Gastrocnemius medialis (tissue), 4 donors: Measurements from ENCODE around the gene PLEKHG7. TPM values are rescaled to one million over a fixed set of nuclear protein-coding genes. Genes with fewer than 3 reads are reported as not detected.

ENCODE experiments used
- ATAC-seq, 2 donors: fragments of 150-250 bp; one replicate each; pipeline ENCODE4 v1.9.1; 2016
- DNase-seq, 2 donors: peaks; one replicate each; pipeline ENCODE4 v3.0.0-alpha.2; 2019
- H3K27ac ChIP-seq, 4 donors: fragments of 200-600 bp; sonication (generic); 1 replicate in 1 of 4; 2 replicates in 3 of 4; pipeline ENCODE4 v1.5.1; 2016 to 2018; ENCODE audit warnings: mild to moderate bottlenecking in 2 of 4, moderate library complexity in 1 of 4
- H3K27me3 ChIP-seq, 3 donors: fragments of 200-600 bp; sonication (generic) in 2 of 3; 1 replicate in 1 of 3; 2 replicates in 2 of 3; pipeline versions ENCODE4 v1.5.1 to v1.6.0; 2016 to 2019; ENCODE audit warnings: mild to moderate bottlenecking in 1 of 3, moderate library complexity in 1 of 3
- H3K36me3 ChIP-seq, 2 donors: fragments of 200-600 bp; sonication (generic) in 1 of 2; one replicate each; pipeline ENCODE4 v1.5.1; 2017 to 2018
- H3K4me1 ChIP-seq, 2 donors: fragments of 200-600 bp; sonication (generic) in 1 of 2; one replicate each; pipeline ENCODE4 v1.5.1; 2016 to 2017; ENCODE audit warnings: mild to moderate bottlenecking in 2 of 2
- H3K4me3 ChIP-seq, 4 donors: fragments of 200-600 bp; sonication (generic) in 3 of 4; 1 replicate in 1 of 4; 2 replicates in 3 of 4; pipeline ENCODE4 v1.5.1; 2016 to 2019; ENCODE audit warnings: mild to moderate bottlenecking in 2 of 4
- H3K9me3 ChIP-seq, 3 donors: fragments of 200-600 bp; sonication (generic) in 2 of 3; 1 replicate in 1 of 3; 2 replicates in 2 of 3; pipeline ENCODE4 v1.5.1; 2016 to 2019
- CTCF ChIP-seq, 5 experiments: fragments of 450-650 bp in 3 of 5; fragments of 200-600 bp in 2 of 5; sonication (generic) in 2 of 5; IDR thresholded peaks in 4 of 5; conservative IDR thresholded peaks in 1 of 5; 1 replicate in 4 of 5; 2 replicates in 1 of 5; pipeline ENCODE4 v1.5.1; 2016 to 2019; ENCODE audit warnings: antibody characterized with exemption in 5 of 5, mild to moderate bottlenecking in 3 of 5, moderate library complexity in 3 of 5
- POLR2A ChIP-seq, 2 donors: fragments of 450-650 bp; IDR thresholded peaks; one replicate each; pipeline ENCODE4 v1.6.1; 2017; ENCODE audit warnings: antibody characterized with exemption in 2 of 2, mild to moderate bottlenecking in 2 of 2, moderate library complexity in 2 of 2
- in situ Hi-C, 4 donors: fragments of 200-750 bp; cut with MboI; loops; one replicate each; pipeline versions ENCODE4 v1.15.0 to v1.8.0; 2017; ENCODE audit warnings: low sequenced_read_pairs in 4 of 4
- intact Hi-C: fragments of 100-400 bp; cut with DNase I; formaldehyde crosslinking; loops from one replicate; pipeline ENCODE4 v1.15.1; 2023; ENCODE audit warnings: low total_unique reads
- total RNA-seq, 4 donors: library from RNA; depleted of rRNA; stranded (reverse); fragments of >200 nt; gene quantifications; one replicate each; pipeline versions ENCODE4 v1.1.0 to v1.2.3, GENCODE V29; 2016

Gene PLEKHG7
- total RNA-seq, 4 donors from 2014 or later, result not detected

- Histone ChIP-seq H3K36me3 (no peaks in the 10 kb centered on the region), H3K27me3 (no peaks in the 10 kb centered on the region), H3K27ac (no peak overlapping the region), H3K9me3 (no peaks in the 10 kb centered on the region), H3K4me3 (no peak overlapping the region), H3K4me1 (no peaks in the 10 kb centered on the region)
- ATAC-seq (no peak), DNase-seq (no peak)
- in situ Hi-C loops, result no loop called here
- intact Hi-C loops, result no loop called here
- no peak for TF ChIP-seq POLR2A (IDR thresholded peaks at IDR 0.05)
- no peak for TF ChIP-seq CTCF (IDR thresholded peaks at IDR 0.05 in 4 of 5, conservative IDR thresholded peaks at IDR 0.05 in 1 of 5)
Measured at GRCh38 chr12:92703786-92704185, 997 bp downstream of the PLEKHG7 start.

- no peak overlapping the region for H3K4me3 ChIP-seq
- intact Hi-C loops, result no loop called here
- no peaks in the 10 kb centered on the region for H3K27me3 ChIP-seq
- DNase-seq, result no peak
- no peaks in the 10 kb centered on the region for H3K4me1 ChIP-seq
- in situ Hi-C loops, result no loop called here
- H3K9me3 ChIP-seq, result no peaks in the 10 kb centered on the region
- no peak for TF ChIP-seq CTCF (IDR thresholded peaks at IDR 0.05 in 4 of 5, conservative IDR thresholded peaks at IDR 0.05 in 1 of 5)
- no peak for TF ChIP-seq POLR2A (IDR thresholded peaks at IDR 0.05)
- H3K27ac ChIP-seq, result no peak overlapping the region
- no peak for ATAC-seq
- no peaks in the 10 kb centered on the region for H3K36me3 ChIP-seq
Measured at GRCh38 chr12:92706594-92706993, 3.8 kb downstream of the PLEKHG7 start.

- no peak for TF ChIP-seq CTCF (IDR thresholded peaks at IDR 0.05 in 4 of 5, conservative IDR thresholded peaks at IDR 0.05 in 1 of 5)
- TF ChIP-seq POLR2A (IDR thresholded peaks at IDR 0.05), result no peak
- intact Hi-C loops, result no loop called here
Measured at GRCh38 chr12:92707926-92708325, 5.1 kb downstream of the PLEKHG7 start.

GRCh38 chr12:92715625-92716024, 12.8 kb downstream of the PLEKHG7 start:
- ATAC-seq, result no peak
- Histone ChIP-seq H3K36me3 (no peaks in the 10 kb centered on the region), H3K27me3 (no peaks in the 10 kb centered on the region), H3K9me3 (no peaks in the 10 kb centered on the region), H3K27ac (no peak overlapping the region), H3K4me3 (no peak overlapping the region), H3K4me1 (no peaks in the 10 kb centered on the region)
- no peak for DNase-seq
- in situ Hi-C loops, result no loop called here
- TF ChIP-seq POLR2A (IDR thresholded peaks at IDR 0.05), result no peak
- no peak for TF ChIP-seq CTCF (IDR thresholded peaks at IDR 0.05 in 4 of 5, conservative IDR thresholded peaks at IDR 0.05 in 1 of 5)
- intact Hi-C loops, result no loop called here

More at GRCh38 chr12:92707926-92708325, 5.1 kb downstream of the PLEKHG7 start:
- H3K36me3 ChIP-seq, result no peaks in the 10 kb centered on the region
- no peaks in the 10 kb centered on the region for H3K4me1 ChIP-seq
- in situ Hi-C loops, result no loop called here
- H3K27ac ChIP-seq, result no peak overlapping the region
- H3K27me3 ChIP-seq, result no peaks in the 10 kb centered on the region
- ATAC-seq (no peak), DNase-seq (no peak)
- no peak overlapping the region for H3K4me3 ChIP-seq
- no peaks in the 10 kb centered on the region for H3K9me3 ChIP-seq

- DNase-seq (no peak), ATAC-seq (no peak)
- in situ Hi-C loops, result no loop called here
- intact Hi-C loops, result no loop called here
- H3K4me1 ChIP-seq, result no peaks in the 10 kb centered on the region
- H3K27ac ChIP-seq, result no peak overlapping the region
- H3K36me3 ChIP-seq, result no peaks in the 10 kb centered on the region
- TF ChIP-seq POLR2A (IDR thresholded peaks at IDR 0.05), result no peak
- TF ChIP-seq CTCF (IDR thresholded peaks at IDR 0.05 in 4 of 5, conservative IDR thresholded peaks at IDR 0.05 in 1 of 5), result peak in 2 of 5 experiments; percentile 10 to 51
- no peaks in the 10 kb centered on the region for H3K9me3 ChIP-seq
- no peaks in the 10 kb centered on the region for H3K27me3 ChIP-seq
- H3K4me3 ChIP-seq, result no peak overlapping the region
Measured at GRCh38 chr12:92717202-92717601, 14.4 kb downstream of the PLEKHG7 start.
